Measurements from ENCODE around the gene PYCARD.
"Not testable (repeated sequence)": the region's sequence is repeated elsewhere in the genome, so short reads cannot be mapped to it uniquely, and the experiment has no call there.

Gene PYCARD

GRCh38 chr16:31190818-31191444 lies 11.6 kb downstream of the PYCARD start:
- no peak for DNase-seq

- DNase-seq, result no peak
Observed at GRCh38 chr16:31190061-31190460, 12.5 kb downstream of the PYCARD start.

- no peak for DNase-seq
Observed at GRCh38 chr16:31189412-31189778, 13.2 kb downstream of the PYCARD start.

GRCh38 chr16:31188450-31189411 lies 13.8 kb downstream of the PYCARD start:
- DNase-seq, result no peak

- no peak for DNase-seq
Observed at GRCh38 chr16:31187808-31188189, 14.8 kb downstream of the PYCARD start.

GRCh38 chr16:31186930-31187807 lies 15.4 kb downstream of the PYCARD start:
- no peak for DNase-seq

- no peak for DNase-seq
Observed at GRCh38 chr16:31186176-31186575, 16.4 kb downstream of the PYCARD start.

- no peak for DNase-seq
Observed at GRCh38 chr16:31185339-31185738, 17.2 kb downstream of the PYCARD start.

- no peak for DNase-seq
Observed at GRCh38 chr16:31184888-31185287, 17.7 kb downstream of the PYCARD start.

- DNase-seq, result no peak
Observed at GRCh38 chr16:31183432-31184428, 18.8 kb downstream of the PYCARD start.

GRCh38 chr16:31182391-31182790 lies 20.2 kb downstream of the PYCARD start:
- DNase-seq, result no peak

- DNase-seq, result no peak
Observed at GRCh38 chr16:31181102-31181830, 21.3 kb downstream of the PYCARD start.

- DNase-seq, result peak; percentile 80 to 98 (median 93)
Observed at GRCh38 chr16:31179747-31180459, 22.7 kb downstream of the PYCARD start, which contains the start of gene FUS. TSS of gene FUS (plus strand) at chr16:31180139. CDS start at chr16:31180215, 76 bp downstream.

GRCh38 chr16:31179219-31179746 lies 23.3 kb downstream of the PYCARD start:
- DNase-seq, result no peak

- no peak for DNase-seq
Observed at GRCh38 chr16:31177136-31177535, 25.4 kb downstream of the PYCARD start.

- not testable (repeated sequence) for DNase-seq
Observed at GRCh38 chr16:31170048-31170447, 32.5 kb downstream of the PYCARD start.

- no peak for DNase-seq
Observed at GRCh38 chr16:31168848-31169247, 33.7 kb downstream of the PYCARD start.

GRCh38 chr16:31167315-31167714 lies 35.2 kb downstream of the PYCARD start:
- no peak for DNase-seq

- DNase-seq, result no peak
Observed at GRCh38 chr16:31157136-31157535, 45.4 kb downstream of the PYCARD start.

All from C1 segment of cervical spinal cord (tissue), 14 donors.